GM18511 (cell line): ENCODE results near the gene LIMS1.
A peak's percentile ranks its signal among the peaks of the same experiment; 100 is the strongest.
"Not testable (repeated sequence)": the region's sequence is repeated elsewhere in the genome, so short reads cannot be mapped to it uniquely, and the experiment has no call there.

ENCODE experiments used
- ATAC-seq: cut with Tn5 transposase; IDR thresholded peaks from one replicate; pipeline ENCODE4 v1.9.1; 2021; ENCODE audit warnings: mild to moderate bottlenecking, moderate library complexity; ENCODE audit not compliant: unreplicated experiment

Gene LIMS1

DNA sequence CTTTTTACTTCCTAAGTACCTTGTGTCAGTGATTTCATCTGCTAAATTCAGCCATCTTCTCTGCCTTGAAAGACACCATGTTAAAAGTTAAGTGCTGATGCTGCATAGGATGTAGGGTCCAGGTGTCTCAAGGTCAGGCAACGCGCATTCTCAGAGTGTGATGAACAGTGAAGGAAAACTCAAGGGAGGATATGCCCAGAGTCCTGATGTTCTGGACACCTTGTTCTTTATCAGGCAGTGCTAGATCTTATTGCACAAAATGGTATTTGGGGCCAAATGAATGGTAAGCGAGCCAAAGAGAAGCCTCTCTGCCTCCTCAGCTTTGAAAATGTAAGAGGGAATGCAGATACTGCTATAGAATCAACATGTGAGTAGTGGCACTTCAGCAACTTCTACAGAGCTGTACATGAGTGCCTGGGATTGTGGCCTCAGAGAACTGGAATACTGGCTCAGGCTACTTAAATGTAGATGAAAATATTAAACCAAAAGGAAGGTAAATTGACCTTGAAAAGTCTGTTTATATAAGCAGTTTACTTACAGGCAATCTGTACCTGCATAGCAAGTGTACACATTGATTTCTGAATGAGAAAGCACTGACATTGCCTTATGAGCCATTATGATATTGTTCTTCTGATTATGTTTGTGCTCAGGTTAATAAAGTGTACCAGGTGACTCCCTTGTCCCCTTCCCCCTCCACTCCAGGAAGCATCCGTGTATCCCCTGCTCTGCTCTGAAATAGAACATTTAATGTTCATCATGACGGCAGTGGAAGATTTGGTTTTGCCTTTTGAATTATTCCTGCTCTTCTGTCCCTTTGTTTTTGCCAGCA is 98.3 kb downstream of the LIMS1 start:
- ATAC-seq = no peak

DNA sequence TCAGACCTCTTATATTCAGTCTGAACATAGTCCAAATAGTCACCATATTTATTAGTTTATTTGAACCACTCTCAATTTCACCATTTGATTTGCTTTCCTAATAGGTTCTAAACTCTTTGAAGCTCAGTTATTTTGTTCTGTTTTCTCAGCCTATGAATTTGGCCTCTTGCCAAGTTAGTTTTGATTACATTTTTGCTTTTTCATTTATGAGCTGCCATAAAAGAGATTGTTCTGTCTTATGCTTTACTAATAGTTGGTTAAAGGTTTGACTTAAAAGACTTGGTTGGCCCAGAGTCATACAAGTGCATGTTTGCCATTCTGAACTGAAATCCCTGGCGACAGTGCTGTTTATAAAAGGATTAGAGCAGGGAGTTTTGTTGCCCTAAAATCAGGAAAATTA is 99.1 kb downstream of the LIMS1 start:
- ATAC-seq = no peak

DNA sequence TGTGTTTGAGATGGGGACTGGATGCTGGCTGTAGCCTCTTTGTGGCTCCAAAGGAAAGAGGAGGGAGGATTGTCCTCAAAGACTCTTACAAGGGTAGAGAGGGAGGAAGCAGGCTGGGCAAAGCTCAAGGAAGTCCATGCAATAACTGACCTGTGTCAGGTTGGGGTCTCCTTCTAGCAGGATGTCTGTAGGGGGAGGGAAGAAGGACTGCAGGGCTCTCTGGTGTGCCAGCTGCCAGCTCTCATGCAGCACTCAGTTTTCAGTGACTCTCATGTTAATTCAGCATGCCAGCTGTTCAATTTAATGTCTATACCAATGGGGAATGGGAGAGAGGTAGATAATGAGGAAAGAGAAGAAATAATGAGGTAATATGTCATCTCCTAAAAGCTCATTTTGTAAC is 99.7 kb downstream of the LIMS1 start:
- no peak for ATAC-seq

DNA sequence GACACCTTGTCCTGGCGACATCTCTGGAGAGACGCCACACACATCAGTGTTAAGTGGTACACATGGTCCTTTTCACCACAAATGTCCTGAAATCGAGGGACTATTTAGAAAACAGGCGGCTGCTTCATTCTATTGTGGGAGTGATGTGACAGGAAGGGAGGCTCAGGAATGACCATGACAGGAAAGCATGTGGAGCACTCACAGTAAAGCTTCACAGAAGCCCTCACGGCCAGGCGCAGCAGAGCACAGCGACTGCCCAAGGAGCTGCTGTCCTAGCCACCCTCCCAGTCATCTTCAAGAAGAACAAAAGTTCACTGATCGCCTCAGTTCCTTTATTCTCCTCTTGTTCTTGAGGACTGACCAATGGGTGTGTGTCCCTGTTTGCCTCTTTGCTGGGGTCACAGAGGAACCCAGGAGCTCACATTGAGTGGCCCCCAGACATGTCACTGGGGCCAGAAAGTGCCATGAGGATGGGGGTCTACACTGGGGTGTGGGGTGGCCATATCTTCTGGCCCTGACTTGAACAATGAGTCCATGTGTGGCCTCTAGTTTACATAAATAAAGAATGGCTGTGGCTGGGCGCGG is 100.4 kb downstream of the LIMS1 start:
- ATAC-seq = no peak

DNA sequence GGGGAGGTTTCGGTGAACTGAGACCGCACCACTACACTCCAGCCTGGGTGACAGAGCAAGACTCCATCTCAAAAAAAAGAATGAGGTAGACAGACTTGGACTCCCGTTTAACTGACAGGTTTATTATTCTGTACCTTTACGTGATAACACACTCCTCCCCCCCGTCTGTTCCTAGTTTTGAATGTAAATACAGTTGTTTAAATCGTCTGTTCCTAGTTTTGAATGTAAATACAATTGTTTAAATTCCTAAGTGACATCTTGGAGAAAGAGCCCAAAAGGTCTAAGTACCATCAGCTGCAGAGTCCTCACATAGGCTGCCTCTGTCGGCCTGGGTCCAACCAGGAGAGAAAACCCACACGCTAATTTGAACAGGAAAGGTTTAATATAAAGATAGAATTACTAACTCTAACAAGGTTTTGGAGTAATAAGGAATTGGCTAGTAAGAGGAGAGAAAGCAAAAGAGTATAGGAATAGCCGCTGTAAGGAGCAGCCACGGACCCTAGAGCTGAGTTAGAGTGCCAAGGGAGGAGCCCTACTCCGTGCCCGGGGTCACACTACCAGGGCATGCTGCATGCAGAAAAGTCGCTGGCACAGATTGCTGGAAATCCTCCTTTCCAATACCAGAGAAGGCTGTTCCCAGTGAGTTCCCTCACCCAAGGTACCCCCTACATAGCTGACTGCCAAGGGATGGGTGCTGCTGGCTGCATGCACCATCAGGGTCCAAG is 101.5 kb downstream of the LIMS1 start:
- ATAC-seq = no peak

DNA sequence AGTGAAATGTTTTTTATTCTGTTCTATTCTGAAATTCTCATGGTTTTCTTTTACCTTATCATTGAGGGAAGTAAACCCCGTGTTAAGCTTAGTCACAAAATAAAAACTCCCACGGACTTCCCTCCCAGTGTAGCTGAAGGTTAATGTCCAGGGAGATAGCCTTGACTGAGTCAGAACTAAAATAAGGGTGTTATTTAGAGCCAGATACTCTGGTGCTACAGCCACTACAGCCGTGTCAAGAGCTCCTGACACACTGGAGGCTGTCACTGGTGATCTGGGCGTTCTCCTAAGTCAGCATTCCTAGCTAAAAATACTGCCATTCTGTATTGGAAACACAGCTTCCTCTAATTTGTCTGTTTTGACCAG is 103.0 kb downstream of the LIMS1 start:
- peak; percentile 57 for ATAC-seq

DNA sequence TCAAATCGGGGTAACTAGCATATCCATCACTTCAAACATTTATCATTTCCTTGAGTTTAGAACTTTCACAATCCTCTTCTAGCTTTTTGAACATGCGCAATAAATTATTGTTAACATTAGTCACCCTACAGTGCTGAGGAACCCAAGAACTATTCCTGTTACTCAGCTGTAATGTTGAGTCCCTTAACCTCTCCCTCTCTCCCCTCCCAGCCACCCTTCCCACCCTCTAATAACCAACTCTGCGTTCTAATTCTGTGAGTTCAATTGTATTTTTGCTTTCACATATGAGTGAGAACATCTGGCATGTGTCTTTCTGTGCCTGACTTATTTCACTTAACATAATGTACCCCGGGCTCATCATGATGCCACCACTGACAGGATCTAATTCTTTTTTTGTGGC is 106.5 kb downstream of the LIMS1 start:
- ATAC-seq = no peak

DNA sequence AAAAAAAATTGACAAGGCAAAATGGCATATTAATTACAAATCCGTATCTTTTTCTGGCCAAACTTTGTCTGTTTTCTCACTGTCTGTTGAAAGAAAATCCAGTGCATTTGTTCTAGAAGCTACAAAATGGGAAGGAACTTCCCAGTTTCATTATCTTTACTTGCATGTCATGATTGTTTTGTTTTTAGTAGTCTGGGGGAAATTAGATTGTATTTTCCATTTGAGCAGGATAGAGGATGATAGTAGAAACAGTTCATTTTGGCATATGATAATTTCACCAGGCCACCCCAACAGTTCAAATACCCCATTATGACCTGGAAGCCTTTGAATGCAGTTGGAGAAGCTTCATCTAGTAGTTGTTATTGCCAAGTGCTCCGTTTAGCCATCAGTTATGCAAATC is 107.5 kb downstream of the LIMS1 start:
- ATAC-seq = no peak

DNA sequence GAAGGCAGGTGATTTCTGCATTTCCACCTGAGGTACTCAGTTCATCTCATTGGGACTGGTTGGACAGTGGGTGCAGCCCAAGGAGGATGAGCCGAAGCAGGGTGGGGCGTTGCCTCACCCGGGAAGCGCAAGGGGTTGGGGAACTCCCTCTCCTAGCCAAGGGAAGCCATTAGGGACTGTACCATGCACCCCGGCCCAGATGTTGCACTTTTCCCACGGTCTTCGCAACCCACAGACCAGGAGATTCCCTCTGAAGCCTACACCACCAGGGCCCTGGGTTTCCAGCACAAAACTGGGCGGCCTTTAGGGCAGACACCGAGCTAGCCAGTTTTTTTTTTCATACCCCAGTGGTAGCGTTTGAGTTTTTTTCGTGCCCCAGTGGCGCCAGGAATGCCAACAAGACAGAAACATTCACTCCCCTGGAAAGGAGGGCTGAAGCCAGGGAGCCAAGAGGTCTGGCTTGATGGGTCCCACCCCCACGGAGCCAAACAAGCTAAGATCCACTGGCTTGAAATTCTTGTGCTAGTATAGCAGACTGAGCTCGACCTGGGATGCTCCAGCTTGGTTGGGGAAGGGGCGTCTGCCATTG is 109.1 kb downstream of the LIMS1 start:
- no peak for ATAC-seq

DNA sequence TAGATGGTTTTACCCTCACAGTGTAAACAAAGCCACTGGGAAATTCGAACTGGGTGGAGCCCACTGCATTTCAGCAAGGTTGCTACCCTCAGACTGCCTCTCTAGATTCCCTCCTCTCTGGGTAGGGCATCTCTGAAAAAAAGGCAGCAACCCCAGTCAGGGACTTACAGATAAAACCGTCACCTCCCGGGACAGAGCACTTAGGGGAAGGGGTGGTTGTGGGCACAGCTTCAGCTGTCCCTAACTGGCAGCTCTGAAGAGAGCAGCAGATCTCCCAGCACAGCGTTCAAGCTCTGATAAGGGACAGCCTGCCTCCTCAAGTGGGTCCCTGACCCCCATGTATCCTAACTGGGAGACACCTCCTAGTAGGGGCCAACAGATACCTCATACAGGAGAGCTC is 109.6 kb downstream of the LIMS1 start:
- ATAC-seq = not testable (repeated sequence)

DNA sequence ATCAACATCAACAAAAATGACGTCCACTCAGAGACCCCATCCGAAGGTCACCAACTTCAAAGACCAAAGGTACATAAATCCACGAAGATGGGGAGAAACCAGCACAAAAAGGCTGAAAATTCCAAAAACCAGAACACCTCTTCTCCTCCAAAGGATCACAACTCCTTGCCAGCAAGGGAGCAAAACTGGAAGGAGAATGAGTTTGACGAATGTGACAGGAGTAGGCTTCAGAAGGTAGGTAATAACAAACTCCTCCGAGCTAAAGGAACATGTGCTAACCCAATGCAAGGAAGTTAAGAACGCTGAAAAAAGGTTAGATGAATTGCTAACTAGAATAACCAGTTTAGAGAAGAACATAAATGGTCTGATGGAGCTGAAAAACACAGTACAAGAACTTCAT is 110.2 kb downstream of the LIMS1 start:
- not testable (repeated sequence) for ATAC-seq

DNA sequence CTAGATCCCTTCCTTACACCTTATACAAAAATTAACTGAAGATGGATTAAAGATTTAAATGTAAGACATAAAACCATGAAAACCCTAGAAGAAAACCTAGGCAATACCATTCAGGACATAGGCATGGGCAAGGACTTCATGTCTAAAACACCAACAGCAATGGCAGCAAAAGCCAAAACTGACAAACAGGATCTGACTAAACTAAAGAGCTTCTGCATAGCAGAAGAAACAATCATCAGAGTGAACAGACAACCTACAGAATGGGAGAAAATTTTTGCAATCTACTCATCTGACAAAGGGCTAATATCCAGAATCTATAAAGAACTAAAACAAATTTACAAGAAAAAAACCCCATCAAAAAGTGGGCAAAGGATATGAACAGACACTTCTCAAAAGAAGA is 114.5 kb downstream of the LIMS1 start:
- not testable (repeated sequence) for ATAC-seq

DNA sequence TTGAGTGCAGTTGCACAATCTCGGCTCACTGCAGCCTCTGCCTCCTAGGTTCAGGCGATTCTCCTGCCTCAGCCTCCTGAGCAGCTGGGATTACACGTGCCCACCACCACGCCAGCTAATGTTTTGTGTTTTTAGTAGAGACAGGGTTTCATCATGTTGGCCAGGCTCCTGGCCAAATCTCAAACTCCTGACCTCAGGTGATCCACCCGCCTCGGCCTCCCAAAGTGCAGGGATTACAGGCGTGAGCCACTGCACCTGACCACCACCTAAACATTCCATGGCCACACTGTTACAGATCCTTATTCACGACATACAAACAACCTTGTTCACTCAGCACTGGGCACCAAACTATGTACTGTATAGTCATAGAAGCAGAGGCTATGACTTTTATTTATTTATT is 116.2 kb downstream of the LIMS1 start:
- not testable (repeated sequence) for ATAC-seq

DNA sequence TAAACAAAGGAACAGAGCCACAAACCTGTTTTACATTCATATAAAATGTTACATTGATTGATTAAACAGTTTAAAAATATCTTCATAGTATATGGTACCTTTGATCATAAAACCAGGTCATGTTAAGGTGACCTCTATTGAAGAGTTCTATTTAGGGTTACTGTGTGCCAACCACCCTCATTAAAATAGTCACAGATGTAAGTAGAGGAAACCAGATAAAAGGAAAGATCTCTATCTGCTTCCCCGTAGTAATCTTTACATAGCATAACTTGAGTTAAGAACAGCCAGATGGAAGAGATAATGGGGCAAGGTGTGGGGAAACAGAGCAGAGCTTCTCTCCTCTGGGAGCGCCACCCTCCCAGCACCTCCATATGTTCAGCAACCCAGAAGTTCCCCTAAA is 117.2 kb downstream of the LIMS1 start:
- ATAC-seq = not testable (repeated sequence)

DNA sequence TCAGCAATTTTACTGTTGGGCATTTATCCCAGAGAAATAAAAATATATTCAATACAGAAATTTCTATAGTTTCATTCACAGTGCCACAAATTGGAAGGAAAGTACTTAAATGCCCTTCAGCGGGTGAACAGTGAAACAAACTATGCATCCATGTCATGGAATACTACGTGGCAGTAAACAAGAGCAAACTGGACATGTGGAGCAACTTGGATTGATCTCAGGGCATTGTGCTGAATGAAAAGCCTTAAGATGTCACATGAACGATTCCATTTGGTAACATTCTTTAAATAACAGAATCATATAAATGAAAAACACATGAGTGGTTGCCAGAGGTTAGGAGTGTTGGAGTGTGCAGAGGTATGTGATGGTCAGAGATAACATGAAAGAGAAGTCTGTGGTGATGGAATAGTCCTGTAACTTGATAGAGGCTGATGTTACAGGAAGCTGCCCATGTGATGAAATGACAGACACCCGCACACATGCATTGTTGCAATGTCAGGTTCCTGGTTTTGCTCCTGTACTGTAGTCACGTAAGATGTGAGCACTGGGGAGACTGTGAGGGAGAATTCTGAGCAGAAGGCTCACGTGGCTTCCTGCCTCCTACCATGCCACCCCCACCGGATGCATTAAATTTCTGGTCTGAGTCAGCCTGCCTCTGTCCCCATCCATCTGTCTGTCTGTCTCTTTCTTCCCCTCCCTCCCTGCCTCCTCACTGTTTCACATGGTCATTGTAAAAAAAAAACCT is 118.1 kb downstream of the LIMS1 start:
- ATAC-seq = peak; percentile 96

DNA sequence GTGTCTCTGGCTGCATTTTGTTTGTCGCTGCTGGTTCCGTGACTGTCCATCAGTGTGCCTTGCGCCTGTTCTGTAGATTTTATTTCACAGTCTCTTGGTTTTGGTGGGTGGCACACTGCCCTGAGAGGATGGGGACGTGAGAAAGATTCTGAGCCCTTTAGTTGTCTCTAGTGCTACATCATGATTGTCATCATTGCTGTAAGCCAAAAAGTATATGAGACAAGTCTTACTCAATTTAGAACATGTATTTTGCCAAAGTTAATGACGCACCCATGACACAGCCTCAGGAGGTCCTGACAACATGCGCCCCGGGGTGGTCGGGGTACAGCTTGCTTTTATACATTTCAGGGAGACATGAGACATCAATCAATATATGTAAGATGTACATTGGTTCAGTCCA is 119.2 kb downstream of the LIMS1 start:
- ATAC-seq = not testable (repeated sequence)

DNA sequence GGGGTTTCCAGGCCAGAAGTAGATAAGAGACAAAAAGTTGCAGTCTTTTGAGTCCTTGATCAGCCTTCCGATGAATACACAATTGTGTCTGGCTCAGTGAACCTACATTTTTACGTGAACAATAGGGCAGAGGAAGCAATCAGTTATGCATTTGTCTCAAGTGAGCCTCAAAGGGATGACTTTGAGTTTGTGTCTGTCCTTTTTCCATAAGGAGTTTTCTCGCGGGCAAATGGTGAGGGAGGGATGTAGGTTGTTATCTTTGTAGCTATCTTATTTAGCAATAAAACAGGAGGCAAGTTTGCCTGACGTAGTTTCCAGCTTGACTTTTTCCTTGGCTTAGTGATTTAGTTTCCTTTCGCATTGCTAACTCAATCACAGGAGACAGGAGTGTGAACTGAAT is 119.6 kb downstream of the LIMS1 start:
- not testable (repeated sequence) for ATAC-seq

DNA sequence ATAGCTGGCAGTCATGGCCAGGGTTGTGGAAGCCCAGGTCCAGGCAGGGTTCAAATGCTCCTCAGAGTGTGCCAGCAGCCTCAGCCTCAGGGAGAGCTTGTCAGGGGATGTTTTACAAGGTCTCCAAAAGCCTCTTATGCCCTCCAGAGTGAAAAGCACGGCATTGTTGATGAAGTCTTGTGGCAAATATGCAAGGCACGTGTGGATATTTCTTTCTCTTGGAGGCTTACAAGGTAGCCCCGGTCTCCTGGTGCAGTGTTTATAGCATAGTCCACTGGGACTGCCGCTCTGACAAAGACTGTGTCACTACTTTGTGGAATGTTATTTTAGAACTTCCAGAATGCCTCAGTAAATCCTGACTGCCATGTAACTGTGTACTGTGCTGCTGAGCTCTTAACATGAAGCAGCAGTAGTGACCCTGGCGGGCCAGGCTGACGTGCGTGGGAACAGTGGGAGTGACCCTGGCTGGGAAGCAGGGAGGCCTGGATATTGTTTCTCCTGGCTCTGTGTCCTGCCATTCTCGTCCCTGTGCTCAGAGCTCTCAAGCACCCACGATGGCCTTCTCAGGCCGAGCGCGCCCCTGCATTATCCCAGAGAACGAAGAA is 120.4 kb downstream of the LIMS1 start:
- ATAC-seq = not testable (repeated sequence)

DNA sequence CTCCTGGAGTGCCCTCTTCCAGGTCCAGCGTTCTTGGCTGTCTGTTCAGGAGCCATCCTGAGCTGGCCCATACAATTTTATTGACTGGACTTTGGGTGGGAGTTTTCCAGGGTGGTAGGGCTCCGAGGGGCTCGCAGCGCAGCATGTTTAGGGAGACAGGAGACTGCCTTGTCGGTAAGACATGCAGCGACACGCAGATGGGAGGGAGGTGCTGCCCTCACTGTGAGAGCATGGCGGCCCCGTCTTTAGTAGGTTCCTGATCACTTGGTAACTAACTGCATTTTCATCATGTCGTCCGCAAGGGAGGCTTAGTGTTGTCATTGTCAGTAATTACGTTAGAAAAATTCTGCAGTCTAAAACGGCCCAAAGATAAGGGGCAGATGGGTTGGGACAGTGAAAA is 121.0 kb downstream of the LIMS1 start:
- not testable (repeated sequence) for ATAC-seq

DNA sequence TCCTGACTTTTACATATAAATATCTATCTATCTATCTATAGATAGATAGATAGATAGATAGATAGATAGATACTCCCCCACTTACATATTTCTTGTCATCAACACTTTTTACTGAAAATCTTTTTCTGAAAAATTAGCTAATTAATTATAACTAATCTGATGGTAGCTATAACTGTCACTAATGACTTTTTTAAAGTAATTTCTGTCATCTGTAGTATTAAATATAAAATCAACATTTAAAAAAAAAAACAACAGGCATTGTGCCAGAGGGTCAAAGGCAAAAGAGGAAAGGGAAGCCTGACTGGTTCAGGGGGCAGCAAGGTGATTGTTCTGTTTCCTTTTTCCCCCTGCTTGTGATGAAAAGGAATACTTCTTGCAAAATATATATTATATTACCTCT is 122.0 kb downstream of the LIMS1 start:
- ATAC-seq = not testable (repeated sequence)
